Fibroblast of pulmonary artery (primary cell): Measurements from ENCODE around the gene PAQR8.
A peak's percentile ranks its signal among the peaks of the same experiment; 100 is the strongest.

ENCODE experiments used
- DNase-seq: peaks from one replicate; pipeline ENCODE4 v3.0.0-alpha.2; 2010; ENCODE audit warnings: low read depth
- H3K4me3 ChIP-seq: replicated peaks from 2 replicates; pipeline ENCODE4 v1.5.1; 2011; ENCODE audit warnings: low read depth, mild to moderate bottlenecking, control low read depth, low read length, moderate library complexity
- CTCF ChIP-seq: IDR thresholded peaks from 2 replicates; pipeline ENCODE4 v1.5.1; 2011; ENCODE audit warnings: mild to moderate bottlenecking, control low read depth, low read length, inconsistent platforms; ENCODE audit errors: missing control alignments

PAQR8 gene

GRCh38 chr6:52360601-52361413, 1.1 kb upstream of the PAQR8 start:
- no peak overlapping the region for H3K4me3 ChIP-seq
- TF ChIP-seq CTCF = no peak

GRCh38 chr6:52361414-52361944, 472 bp upstream of the PAQR8 start:
- TF ChIP-seq CTCF = no peak
- H3K4me3 ChIP-seq = peak overlapping the region; percentile 72
- no peak for DNase-seq

More at GRCh38 chr6:52360601-52361413, 1.1 kb upstream of the PAQR8 start:
- DNase-seq = no peak

- TF ChIP-seq CTCF = no peak
- DNase-seq = no peak
- H3K4me3 ChIP-seq = peak overlapping the region; percentile 72
Observed at GRCh38 chr6:52362443-52363227, 684 bp downstream of the PAQR8 start.

- TF ChIP-seq CTCF = no peak
- peak overlapping the region; percentile 72 for H3K4me3 ChIP-seq
- no peak for DNase-seq
Observed at GRCh38 chr6:52363228-52363867, 1.4 kb downstream of the PAQR8 start.

- TF ChIP-seq CTCF = no peak
- DNase-seq = no peak
- no peak overlapping the region for H3K4me3 ChIP-seq
Observed at GRCh38 chr6:52364480-52365166, 2.7 kb downstream of the PAQR8 start.

GRCh38 chr6:52365317-52365716, 3.4 kb downstream of the PAQR8 start:
- DNase-seq = no peak
- no peak for TF ChIP-seq CTCF

More at GRCh38 chr6:52365317-52365716, 3.4 kb downstream of the PAQR8 start:
- H3K4me3 ChIP-seq = no peak overlapping the region
